ENCODE measurements around the gene CAND1. TPM values are rescaled to one million over a fixed set of nuclear protein-coding genes. Genes with fewer than 3 reads are reported as not detected.

Gene CAND1
- 10 to 100 TPM; 47.9 to 72.0 (median 59.0) TPM for polyA plus RNA-seq (ENCODE audit: low read depth in 6 of 6)

DNA sequence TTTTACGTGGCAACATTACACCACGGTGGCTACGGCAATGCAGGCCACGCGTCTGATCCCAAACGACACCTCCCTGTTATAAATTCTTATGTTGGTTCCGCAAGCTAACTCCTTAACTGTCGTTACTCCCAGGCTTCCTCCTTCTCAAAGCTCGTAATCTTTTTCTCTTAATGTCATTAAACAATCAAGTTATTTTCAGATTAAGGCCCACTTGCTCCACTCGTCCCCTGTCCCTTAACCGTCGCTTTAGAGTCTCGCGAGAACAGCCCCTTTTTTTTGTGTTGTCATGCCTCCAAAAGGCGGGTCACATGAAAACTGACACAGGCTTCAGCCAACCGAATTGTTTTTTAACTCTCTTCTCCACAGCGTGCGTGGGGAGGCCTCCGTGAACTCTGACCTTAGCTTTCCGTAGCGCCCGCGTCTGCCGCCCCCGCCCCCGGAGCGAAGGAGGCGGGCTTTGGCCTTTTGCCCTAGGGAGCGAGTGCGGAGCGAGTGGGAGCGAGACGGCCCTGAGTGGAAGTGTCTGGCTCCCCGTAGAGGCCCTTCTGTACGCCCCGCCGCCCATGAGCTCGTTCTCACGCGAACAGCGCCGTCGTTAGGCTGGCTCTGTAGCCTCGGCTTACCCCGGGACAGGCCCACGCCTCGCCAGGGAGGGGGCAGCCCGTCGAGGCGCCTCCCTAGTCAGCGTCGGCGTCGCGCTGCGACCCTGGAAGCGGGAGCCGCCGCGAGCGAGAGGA is at the start of gene CAND1:
Gene CAND1, plus strand, starts transcription at position 463 of the 737 bp plus-strand sequence. CDS start 360 bp downstream, outside the sequence.
- Mint-ChIP-seq H3K4me3 (peak within 1 kb of the TSS; percentile 80 to 98 (median 91)), H3K36me3 (no peaks in the 10 kb centered on the region), H3K27ac (peak within 1 kb of the TSS; percentile 95 to 99 (median 98)), H3K27me3 (no peaks in the 10 kb centered on the region), H3K9me3 (no peaks in the 10 kb centered on the region), H3K4me1 (peaks cover 30 to 39% (median 37%) of the 10 kb centered on the region in 3 donors)
- DNase-seq (peak; percentile 96), ATAC-seq (ENCODE audit: low read depth in 2 of 2) (peak; percentile 71 to 74)

DNA sequence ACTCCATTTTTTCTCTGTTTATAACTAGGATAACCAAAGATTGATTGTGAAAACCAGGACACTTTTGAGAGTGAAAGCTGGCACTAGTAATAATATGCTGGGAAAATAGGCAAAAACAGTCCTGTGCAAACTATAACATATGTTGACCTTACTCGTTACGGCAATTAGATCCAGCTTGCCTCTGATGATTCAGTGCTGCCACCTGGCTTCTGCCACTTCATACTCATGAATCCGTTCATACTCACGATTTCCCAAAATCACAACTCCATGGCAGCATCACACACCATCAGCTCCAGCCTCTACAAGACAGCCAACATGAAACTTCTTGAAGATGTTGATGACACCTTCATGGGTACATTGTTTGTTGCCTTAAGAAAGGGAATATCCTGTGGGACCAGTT is 49.1 kb upstream of the CAND1 start:
- DNase-seq = no peak
- Mint-ChIP-seq H3K4me1 (peaks cover 8 to 13% (median 10%) of the 10 kb centered on the region in 3 donors), H3K36me3 (no peaks in the 10 kb centered on the region), H3K4me3 (no peak overlapping the region), H3K27me3 (peaks cover 3 to 13% (median 13%) of the 10 kb centered on the region in 3 donors), H3K27ac (no peak overlapping the region), H3K9me3 (no peaks in the 10 kb centered on the region)
- no peak for ATAC-seq (ENCODE audit: low read depth in 2 of 2)

- no peak overlapping the region for H3K4me3 Mint-ChIP-seq
- DNase-seq (no peak), ATAC-seq (ENCODE audit: low read depth in 2 of 2) (no peak)
- peaks cover 0 to 6% (median 0%) of the 10 kb centered on the region in 7 donors for H3K9me3 Mint-ChIP-seq
- peaks cover 0 to 5% (median 5%) of the 10 kb centered on the region in 3 donors for H3K27me3 Mint-ChIP-seq
- H3K27ac Mint-ChIP-seq = no peak overlapping the region
- peaks cover 8 to 13% (median 10%) of the 10 kb centered on the region in 3 donors for H3K4me1 Mint-ChIP-seq
- no peaks in the 10 kb centered on the region for H3K36me3 Mint-ChIP-seq
These were observed 46.9 kb upstream of the CAND1 start for GRCh38 chr12:67222302-67222701.

GRCh38 chr12:67223225-67223624 is 45.9 kb upstream of the CAND1 start:
- Mint-ChIP-seq H3K36me3 (no peaks in the 10 kb centered on the region), H3K9me3 (peaks cover 0 to 11% (median 0%) of the 10 kb centered on the region in 7 donors), H3K4me1 (peaks cover 8 to 13% (median 10%) of the 10 kb centered on the region in 3 donors), H3K27me3 (no peaks in the 10 kb centered on the region), H3K4me3 (peak overlapping the region in 1 of 8 donors; percentile 21), H3K27ac (peak overlapping the region in 3 of 6 donors; percentile 17 to 87 (median 28))
- DNase-seq (peak; percentile 1), ATAC-seq (ENCODE audit: low read depth in 2 of 2) (peak; percentile 52 to 71)

- H3K27me3 Mint-ChIP-seq = peaks cover 12 to 16% (median 12%) of the 10 kb centered on the region in 3 donors
- peaks cover 2 to 22% (median 9%) of the 10 kb centered on the region in 7 donors for H3K9me3 Mint-ChIP-seq
- peaks cover 8 to 11% of the 10 kb centered on the region in 2 donors for H3K36me3 Mint-ChIP-seq
- DNase-seq (no peak), ATAC-seq (ENCODE audit: low read depth in 2 of 2) (no peak)
- H3K4me1 Mint-ChIP-seq = no peaks in the 10 kb centered on the region
- H3K27ac Mint-ChIP-seq = no peak overlapping the region
- no peak overlapping the region for H3K4me3 Mint-ChIP-seq
These were observed 31.9 kb upstream of the CAND1 start for GRCh38 chr12:67237231-67237630.

DNA sequence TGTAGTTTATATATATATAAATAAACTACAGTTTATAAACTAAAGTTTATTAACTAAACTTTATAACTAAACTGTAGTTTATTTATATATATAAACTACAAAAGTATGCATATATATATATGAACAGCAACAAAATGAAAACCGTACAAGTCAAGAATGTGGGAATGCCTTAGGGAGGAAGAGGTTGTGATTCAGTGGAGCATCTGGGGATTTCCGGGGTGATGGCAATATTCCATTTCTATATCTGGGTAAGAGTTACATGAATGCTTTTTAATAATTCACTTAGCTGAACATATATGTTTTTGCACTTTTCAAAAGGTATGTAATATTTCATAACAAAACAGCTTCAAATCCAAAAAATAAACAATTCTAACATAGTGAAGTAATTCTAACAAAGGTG is 30.1 kb upstream of the CAND1 start:
- H3K27ac Mint-ChIP-seq = no peak overlapping the region
- peaks cover 8 to 11% of the 10 kb centered on the region in 2 donors for H3K36me3 Mint-ChIP-seq
- no peak for DNase-seq
- peaks cover 2 to 15% (median 7%) of the 10 kb centered on the region in 7 donors for H3K9me3 Mint-ChIP-seq
- no peaks in the 10 kb centered on the region for H3K4me1 Mint-ChIP-seq
- peaks cover 5 to 16% (median 12%) of the 10 kb centered on the region in 3 donors for H3K27me3 Mint-ChIP-seq
- no peak overlapping the region for H3K4me3 Mint-ChIP-seq
- ATAC-seq (ENCODE audit: low read depth in 2 of 2) = no peak

DNA sequence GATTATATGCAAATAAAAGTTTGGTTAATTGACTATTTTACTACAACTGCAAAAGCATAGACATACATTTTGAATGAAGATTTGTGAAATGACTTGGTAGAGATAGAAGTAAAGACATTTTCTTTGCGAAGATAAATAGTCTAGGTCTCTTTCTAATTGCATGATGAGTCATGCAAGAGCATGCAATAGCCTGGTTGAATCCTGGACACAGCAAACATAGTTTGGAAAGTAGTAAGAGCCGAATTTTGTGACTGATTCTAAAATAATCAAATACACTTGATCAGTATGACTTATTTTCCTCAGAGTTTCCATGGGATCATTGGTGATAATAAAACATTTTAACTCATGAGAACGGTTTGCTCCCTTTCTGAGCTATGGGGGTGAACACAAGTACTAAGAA is 27.7 kb upstream of the CAND1 start:
- Mint-ChIP-seq H3K4me1 (no peaks in the 10 kb centered on the region), H3K4me3 (no peak overlapping the region), H3K27ac (no peak overlapping the region), H3K36me3 (no peaks in the 10 kb centered on the region), H3K9me3 (no peaks in the 10 kb centered on the region), H3K27me3 (peaks cover 4 to 7% (median 5%) of the 10 kb centered on the region in 3 donors)
- ATAC-seq (ENCODE audit: low read depth in 2 of 2) (no peak), DNase-seq (no peak)

- Mint-ChIP-seq H3K4me3 (no peak overlapping the region), H3K36me3 (no peaks in the 10 kb centered on the region), H3K9me3 (no peaks in the 10 kb centered on the region), H3K4me1 (no peaks in the 10 kb centered on the region), H3K27me3 (peaks cover 4 to 7% (median 4%) of the 10 kb centered on the region in 3 donors), H3K27ac (no peak overlapping the region)
- no peak for ATAC-seq (ENCODE audit: low read depth in 2 of 2)
- no peak for DNase-seq
These were observed 25.9 kb upstream of the CAND1 start for GRCh38 chr12:67243260-67243659.

GRCh38 chr12:67245571-67245970 is 23.6 kb upstream of the CAND1 start:
- H3K36me3 Mint-ChIP-seq = no peaks in the 10 kb centered on the region

DNA sequence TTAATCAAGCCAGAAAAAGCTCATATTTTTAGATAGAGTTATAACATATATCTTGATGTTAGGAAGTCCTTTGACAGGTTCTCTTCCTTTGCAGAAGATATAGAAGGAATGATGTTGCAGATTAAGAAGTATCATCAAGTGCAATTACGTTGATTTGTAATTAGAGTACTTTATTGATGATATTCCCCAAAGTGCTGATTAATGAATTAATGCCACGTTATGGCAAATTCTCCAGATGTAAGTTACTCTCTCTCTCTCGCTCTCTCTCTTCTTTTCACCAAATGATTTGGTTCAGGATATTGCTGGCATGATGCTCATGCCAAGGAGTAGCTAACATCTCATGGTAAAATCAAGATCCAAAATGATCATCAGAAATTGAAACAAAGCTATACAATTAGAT is 18.1 kb upstream of the CAND1 start:
- no peak for DNase-seq
- H3K4me1 Mint-ChIP-seq = no peaks in the 10 kb centered on the region

More at GRCh38 chr12:67245571-67245970, 23.6 kb upstream of the CAND1 start:
- Mint-ChIP-seq H3K9me3 (no peaks in the 10 kb centered on the region), H3K27me3 (peaks cover 7 to 8% (median 8%) of the 10 kb centered on the region in 3 donors), H3K27ac (no peak overlapping the region), H3K4me3 (no peak overlapping the region), H3K4me1 (no peaks in the 10 kb centered on the region)
- DNase-seq = no peak
- ATAC-seq (ENCODE audit: low read depth in 2 of 2) = no peak

GRCh38 chr12:67254372-67255026 is 14.7 kb upstream of the CAND1 start:
- H3K27ac Mint-ChIP-seq = no peak overlapping the region
- H3K4me1 Mint-ChIP-seq = no peaks in the 10 kb centered on the region
- DNase-seq (no peak), ATAC-seq (ENCODE audit: low read depth in 2 of 2) (no peak)
- H3K36me3 Mint-ChIP-seq = no peaks in the 10 kb centered on the region
- peaks cover 0 to 26% (median 17%) of the 10 kb centered on the region in 3 donors for H3K27me3 Mint-ChIP-seq
- no peaks in the 10 kb centered on the region for H3K9me3 Mint-ChIP-seq
- no peak overlapping the region for H3K4me3 Mint-ChIP-seq

More for the DNA sequence above, 18.1 kb upstream of the CAND1 start:
- Mint-ChIP-seq H3K4me3 (no peak overlapping the region), H3K27me3 (peaks cover 4 to 20% (median 16%) of the 10 kb centered on the region in 3 donors), H3K9me3 (no peaks in the 10 kb centered on the region), H3K36me3 (no peaks in the 10 kb centered on the region), H3K27ac (no peak overlapping the region)
- ATAC-seq (ENCODE audit: low read depth in 2 of 2) = no peak

DNA sequence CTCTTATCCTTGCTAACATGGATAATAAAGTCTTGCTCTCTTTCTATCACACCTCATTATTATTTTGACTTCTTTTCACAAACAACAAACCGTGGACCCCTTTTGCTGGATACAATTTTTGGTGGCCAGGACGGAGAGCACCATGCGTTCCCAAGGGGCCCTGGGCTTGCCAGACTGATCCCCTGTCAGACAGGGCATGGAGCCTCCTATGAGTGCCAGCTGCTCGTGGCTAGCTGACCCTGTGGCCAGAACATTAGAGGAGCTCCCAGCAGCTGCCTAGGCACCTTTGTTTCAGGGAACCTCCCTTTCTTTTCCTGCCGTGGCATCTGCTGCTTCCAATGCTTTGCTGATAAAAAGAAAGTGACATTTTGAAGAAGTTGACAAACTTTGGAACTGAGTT is 12.5 kb upstream of the CAND1 start:
- ATAC-seq (ENCODE audit: low read depth in 2 of 2) = no peak
- no peak overlapping the region for H3K4me3 Mint-ChIP-seq
- no peak overlapping the region for H3K27ac Mint-ChIP-seq

GRCh38 chr12:67263471-67263870 is 5.7 kb upstream of the CAND1 start:
- H3K27ac Mint-ChIP-seq = no peak overlapping the region
- H3K4me1 Mint-ChIP-seq = peaks cover 3 to 12% (median 8%) of the 10 kb centered on the region in 3 donors
- no peaks in the 10 kb centered on the region for H3K36me3 Mint-ChIP-seq
- H3K9me3 Mint-ChIP-seq = no peaks in the 10 kb centered on the region
- DNase-seq = no peak
- ATAC-seq (ENCODE audit: low read depth in 2 of 2) = no peak
- H3K4me3 Mint-ChIP-seq = no peak overlapping the region
- no peaks in the 10 kb centered on the region for H3K27me3 Mint-ChIP-seq

More for the DNA sequence above, 12.5 kb upstream of the CAND1 start:
- Mint-ChIP-seq H3K36me3 (no peaks in the 10 kb centered on the region), H3K4me1 (no peaks in the 10 kb centered on the region), H3K9me3 (no peaks in the 10 kb centered on the region), H3K27me3 (peaks cover 0 to 17% (median 11%) of the 10 kb centered on the region in 3 donors)
- DNase-seq = no peak
